Mesothelial cell of epicardium (in vitro differentiated cells): ENCODE results near the gene WDFY2. TPM values are rescaled to one million over a fixed set of nuclear protein-coding genes. Genes with fewer than 3 reads are reported as not detected.

Experiments
- DNase-seq, 2 experiments: peaks; one replicate each; pipeline ENCODE4 v3.0.0; 2021; ENCODE audit warnings: low spot score in 2 of 2; ENCODE audit not compliant: unreplicated experiment in 2 of 2
- H3K27ac Mint-ChIP-seq: 2 replicates; pipeline ENCODE4 v1.8.0; 2021; ENCODE audit warnings: mixed read lengths
- H3K27me3 Mint-ChIP-seq: 2 replicates; pipeline ENCODE4 v1.8.0; 2021; ENCODE audit warnings: low read depth, mixed read lengths
- H3K36me3 Mint-ChIP-seq: 2 replicates; pipeline ENCODE4 v1.8.0; 2021; ENCODE audit warnings: mixed read lengths
- H3K4me1 Mint-ChIP-seq: 2 replicates; pipeline ENCODE4 v1.8.0; 2021; ENCODE audit warnings: mixed read lengths
- H3K4me3 Mint-ChIP-seq: 2 replicates; pipeline ENCODE4 v1.8.0; 2021; ENCODE audit warnings: mild to moderate bottlenecking, moderate library complexity, mixed read lengths
- H3K9me3 Mint-ChIP-seq: 2 replicates; pipeline ENCODE4 v1.8.0; 2021; ENCODE audit warnings: mixed read lengths
- CTCF ChIP-seq: fragments of 200-600 bp; sonication (generic); IDR thresholded peaks from one replicate; pipeline ENCODE4 v1.5.0; 2021; ENCODE audit warnings: antibody characterized with exemption; ENCODE audit not compliant: unreplicated experiment
- total RNA-seq: library from RNA; stranded (reverse); gene quantifications from 3 replicates; pipeline ENCODE4 v1.2.1, GENCODE V29; 2021

WDFY2 gene
- total RNA-seq, 1 donor from 2014 or later = 12.1 TPM

GRCh38 chr13:51660813-51661212 is 76.6 kb downstream of the WDFY2 start:
- TF ChIP-seq CTCF = no peak
- H3K4me3 Mint-ChIP-seq = no peak overlapping the region

GRCh38 chr13:51663973-51664957 is 80.0 kb downstream of the WDFY2 start:
- H3K9me3 Mint-ChIP-seq = no peaks in the 10 kb centered on the region
- TF ChIP-seq CTCF = no peak
- H3K4me1 Mint-ChIP-seq = no peaks in the 10 kb centered on the region
- H3K4me3 Mint-ChIP-seq = no peak overlapping the region
- peaks cover 2% of the 10 kb centered on the region for H3K36me3 Mint-ChIP-seq
- H3K27ac Mint-ChIP-seq = no peak overlapping the region
- DNase-seq = no peak
- H3K27me3 Mint-ChIP-seq = no peaks in the 10 kb centered on the region

More at GRCh38 chr13:51660813-51661212, 76.6 kb downstream of the WDFY2 start:
- H3K27me3 Mint-ChIP-seq = no peaks in the 10 kb centered on the region
- H3K4me1 Mint-ChIP-seq = no peaks in the 10 kb centered on the region
- H3K9me3 Mint-ChIP-seq = peaks cover 24% of the 10 kb centered on the region
- no peak for DNase-seq
- H3K36me3 Mint-ChIP-seq = peaks cover 9% of the 10 kb centered on the region
- no peak overlapping the region for H3K27ac Mint-ChIP-seq

- no peaks in the 10 kb centered on the region for H3K27me3 Mint-ChIP-seq
- TF ChIP-seq CTCF = no peak
Measured at GRCh38 chr13:51665456-51665855, 81.2 kb downstream of the WDFY2 start.

GRCh38 chr13:51666374-51666773 is 82.1 kb downstream of the WDFY2 start:
- Mint-ChIP-seq H3K36me3 (peaks cover 8% of the 10 kb centered on the region), H3K4me3 (no peak overlapping the region), H3K9me3 (peaks cover 6% of the 10 kb centered on the region), H3K4me1 (peaks cover 6% of the 10 kb centered on the region), H3K27me3 (no peaks in the 10 kb centered on the region), H3K27ac (no peak overlapping the region)
- no peak for TF ChIP-seq CTCF
- no peak for DNase-seq

More at GRCh38 chr13:51665456-51665855, 81.2 kb downstream of the WDFY2 start:
- no peak for DNase-seq
- Mint-ChIP-seq H3K36me3 (peaks cover 2% of the 10 kb centered on the region), H3K4me3 (no peak overlapping the region), H3K9me3 (no peaks in the 10 kb centered on the region), H3K27ac (no peak overlapping the region), H3K4me1 (peaks cover 6% of the 10 kb centered on the region)

- peaks cover 6% of the 10 kb centered on the region for H3K4me1 Mint-ChIP-seq
- no peaks in the 10 kb centered on the region for H3K27me3 Mint-ChIP-seq
- H3K36me3 Mint-ChIP-seq = peaks cover 9% of the 10 kb centered on the region
- peaks cover 8% of the 10 kb centered on the region for H3K9me3 Mint-ChIP-seq
- H3K27ac Mint-ChIP-seq = no peak overlapping the region
- H3K4me3 Mint-ChIP-seq = no peak overlapping the region
- DNase-seq = no peak
- no peak for TF ChIP-seq CTCF
Measured at GRCh38 chr13:51666839-51667238, 82.6 kb downstream of the WDFY2 start.
